Gastrocnemius medialis (tissue), 4 donors: ENCODE results near the gene MAPK8IP1. TPM values are rescaled to one million over a fixed set of nuclear protein-coding genes. Genes with fewer than 3 reads are reported as not detected.

Source experiments
- ATAC-seq, 2 donors: fragments of 150-250 bp; one replicate each; pipeline ENCODE4 v1.9.1; 2016
- DNase-seq, 2 donors: peaks; one replicate each; pipeline ENCODE4 v3.0.0-alpha.2; 2019
- H3K27ac ChIP-seq, 4 donors: fragments of 200-600 bp; sonication (generic); 1 replicate in 1 of 4; 2 replicates in 3 of 4; pipeline ENCODE4 v1.5.1; 2016 to 2018; ENCODE audit warnings: mild to moderate bottlenecking in 2 of 4, moderate library complexity in 1 of 4
- H3K27me3 ChIP-seq, 3 donors: fragments of 200-600 bp; sonication (generic) in 2 of 3; 1 replicate in 1 of 3; 2 replicates in 2 of 3; pipeline versions ENCODE4 v1.5.1 to v1.6.0; 2016 to 2019; ENCODE audit warnings: mild to moderate bottlenecking in 1 of 3, moderate library complexity in 1 of 3
- H3K36me3 ChIP-seq, 2 donors: fragments of 200-600 bp; sonication (generic) in 1 of 2; one replicate each; pipeline ENCODE4 v1.5.1; 2017 to 2018
- H3K4me1 ChIP-seq, 2 donors: fragments of 200-600 bp; sonication (generic) in 1 of 2; one replicate each; pipeline ENCODE4 v1.5.1; 2016 to 2017; ENCODE audit warnings: mild to moderate bottlenecking in 2 of 2
- H3K4me3 ChIP-seq, 4 donors: fragments of 200-600 bp; sonication (generic) in 3 of 4; 1 replicate in 1 of 4; 2 replicates in 3 of 4; pipeline ENCODE4 v1.5.1; 2016 to 2019; ENCODE audit warnings: mild to moderate bottlenecking in 2 of 4
- H3K9me3 ChIP-seq, 3 donors: fragments of 200-600 bp; sonication (generic) in 2 of 3; 1 replicate in 1 of 3; 2 replicates in 2 of 3; pipeline ENCODE4 v1.5.1; 2016 to 2019
- CTCF ChIP-seq, 5 experiments: fragments of 450-650 bp in 3 of 5; fragments of 200-600 bp in 2 of 5; sonication (generic) in 2 of 5; IDR thresholded peaks in 4 of 5; conservative IDR thresholded peaks in 1 of 5; 1 replicate in 4 of 5; 2 replicates in 1 of 5; pipeline ENCODE4 v1.5.1; 2016 to 2019; ENCODE audit warnings: antibody characterized with exemption in 5 of 5, mild to moderate bottlenecking in 3 of 5, moderate library complexity in 3 of 5
- POLR2A ChIP-seq, 2 donors: fragments of 450-650 bp; IDR thresholded peaks; one replicate each; pipeline ENCODE4 v1.6.1; 2017; ENCODE audit warnings: antibody characterized with exemption in 2 of 2, mild to moderate bottlenecking in 2 of 2, moderate library complexity in 2 of 2
- in situ Hi-C, 4 donors: fragments of 200-750 bp; cut with MboI; loops; one replicate each; pipeline versions ENCODE4 v1.15.0 to v1.8.0; 2017; ENCODE audit warnings: low sequenced_read_pairs in 4 of 4
- intact Hi-C: fragments of 100-400 bp; cut with DNase I; formaldehyde crosslinking; loops from one replicate; pipeline ENCODE4 v1.15.1; 2023; ENCODE audit warnings: low total_unique reads
- total RNA-seq, 4 donors: library from RNA; depleted of rRNA; stranded (reverse); fragments of >200 nt; gene quantifications; one replicate each; pipeline versions ENCODE4 v1.1.0 to v1.2.3, GENCODE V29; 2016

MAPK8IP1 gene
- total RNA-seq, 4 donors from 2014 or later = 1.4 to 4.0 (median 1.9) TPM

- no peak for TF ChIP-seq POLR2A (IDR thresholded peaks at IDR 0.05)
- TF ChIP-seq CTCF (IDR thresholded peaks at IDR 0.05 in 4 of 5, conservative IDR thresholded peaks at IDR 0.05 in 1 of 5) = no peak
- peaks cover 0 to 16% of the 10 kb centered on the region in 2 donors for H3K4me1 ChIP-seq
- ATAC-seq = no peak
- no peak overlapping the region for H3K27ac ChIP-seq
- no peak for DNase-seq
- no peaks in the 10 kb centered on the region for H3K9me3 ChIP-seq
- H3K27me3 ChIP-seq = no peaks in the 10 kb centered on the region
- in situ Hi-C loops = no loop called here
- H3K4me3 ChIP-seq = no peak overlapping the region
- peaks cover 0 to 80% of the 10 kb centered on the region in 2 donors for H3K36me3 ChIP-seq
- intact Hi-C loops = no loop called here
Observed at GRCh38 chr11:45877221-45877620, 8.2 kb upstream of the MAPK8IP1 start.

GRCh38 chr11:45877845-45878244 is 7.6 kb upstream of the MAPK8IP1 start:
- in situ Hi-C loops = no loop called here
- Histone ChIP-seq H3K36me3 (peaks cover 0 to 74% of the 10 kb centered on the region in 2 donors), H3K4me3 (no peak overlapping the region), H3K27me3 (no peaks in the 10 kb centered on the region), H3K9me3 (no peaks in the 10 kb centered on the region), H3K4me1 (peaks cover 0 to 16% of the 10 kb centered on the region in 2 donors), H3K27ac (no peak overlapping the region)
- DNase-seq (no peak), ATAC-seq (no peak)
- TF ChIP-seq CTCF (IDR thresholded peaks at IDR 0.05 in 4 of 5, conservative IDR thresholded peaks at IDR 0.05 in 1 of 5) (no peak), POLR2A (IDR thresholded peaks at IDR 0.05) (no peak)
- intact Hi-C loops = no loop called here

- ATAC-seq (peak; percentile 45 to 59), DNase-seq (no peak)
- in situ Hi-C loops (no loop called here), intact Hi-C loops (no loop called here)
- Histone ChIP-seq H3K9me3 (no peaks in the 10 kb centered on the region), H3K27ac (peak overlapping the region in 3 of 4 donors; percentile 12 to 65 (median 44)), H3K36me3 (peaks cover 0 to 52% of the 10 kb centered on the region in 2 donors), H3K4me3 (no peak overlapping the region), H3K27me3 (no peaks in the 10 kb centered on the region), H3K4me1 (peaks cover 0 to 16% of the 10 kb centered on the region in 2 donors)
- TF ChIP-seq CTCF (IDR thresholded peaks at IDR 0.05 in 4 of 5, conservative IDR thresholded peaks at IDR 0.05 in 1 of 5) (no peak), POLR2A (IDR thresholded peaks at IDR 0.05) (no peak)
Observed at GRCh38 chr11:45879803-45880686, 5.4 kb upstream of the MAPK8IP1 start.

- intact Hi-C loops = no loop called here
- no peak for ATAC-seq
- Histone ChIP-seq H3K27ac (peak overlapping the region in 1 of 4 donors; percentile 41), H3K4me3 (no peak overlapping the region), H3K9me3 (no peaks in the 10 kb centered on the region), H3K27me3 (no peaks in the 10 kb centered on the region), H3K4me1 (peaks cover 3 to 16% of the 10 kb centered on the region in 2 donors), H3K36me3 (peaks cover 0 to 44% of the 10 kb centered on the region in 2 donors)
- no peak for DNase-seq
- TF ChIP-seq POLR2A (IDR thresholded peaks at IDR 0.05) (no peak), CTCF (IDR thresholded peaks at IDR 0.05 in 4 of 5, conservative IDR thresholded peaks at IDR 0.05 in 1 of 5) (no peak)
- in situ Hi-C loops = no loop called here
Observed at GRCh38 chr11:45880772-45881570, 4.5 kb upstream of the MAPK8IP1 start.
